HEK293 (cell line): Measurements from ENCODE around the gene ACOD1.

ENCODE experiments used
- CTCF ChIA-PET: fragments of 350-600 bp; formaldehyde crosslinking; extraction: SDS; loops from one replicate; lab custom pipeline; 2021; ENCODE audit warnings: antibody characterized with exemption; lab: Yijun Ruan, JAX
- POLR2A ChIA-PET: fragments of 300-600 bp; formaldehyde crosslinking; extraction: SDS; loops from one replicate; lab custom pipeline; 2020; ENCODE audit warnings: antibody characterized with exemption, inconsistent platforms; lab: Yijun Ruan, JAX
- H3K27ac ChIP-seq: fragments of 200-500 bp; sonication (Bioruptor generic); 2 replicates; pipeline ENCODE4 v1.5.1; 2014; ENCODE audit warnings: low read depth, low read length, control low read depth, inconsistent platforms; ENCODE audit errors: extremely low read depth
- H3K36me3 ChIP-seq, 2 experiments: fragments of 200-500 bp in 1 of 2; sonication (Bioruptor generic) in 1 of 2; 1 replicate in 1 of 2; 2 replicates in 1 of 2; pipeline ENCODE4 v1.5.1; 2014 to 2017; ENCODE audit warnings: inconsistent platforms in 2 of 2, low read length in 2 of 2; ENCODE audit not compliant: control insufficient read depth in 2 of 2, insufficient read depth in 1 of 2
- H3K4me1 ChIP-seq: fragments of 200-500 bp; sonication (Bioruptor generic); 2 replicates; pipeline ENCODE4 v1.5.1; 2014; ENCODE audit warnings: mild to moderate bottlenecking, low read length, inconsistent platforms; ENCODE audit not compliant: control insufficient read depth, insufficient read depth
- H3K4me3 ChIP-seq: 2 replicates; pipeline ENCODE4 v1.5.1; 2011; ENCODE audit warnings: low read depth, mild to moderate bottlenecking, control low read depth, low read length, moderate library complexity
- H3K9me3 ChIP-seq: fragments of 200-500 bp; sonication (Bioruptor generic); 2 replicates; pipeline ENCODE4 v1.5.1; 2014; ENCODE audit warnings: low read depth, low read length, inconsistent platforms; ENCODE audit not compliant: control insufficient read depth, insufficient read depth
- BCL11B ChIP-seq: fragments of 450-650 bp; formaldehyde crosslinking; IDR thresholded peaks from 2 replicates; pipeline ENCODE4 v1.5.1; 2016; ENCODE audit warnings: low read depth, missing biosample characterization, missing genetic modification characterization
- EGR2 ChIP-seq: fragments of 450-650 bp; formaldehyde crosslinking; IDR thresholded peaks from 2 replicates; pipeline ENCODE4 v1.5.1; 2016; ENCODE audit warnings: low read depth, missing biosample characterization, missing genetic modification characterization
- IKZF3 ChIP-seq: fragments of 450-650 bp; IDR thresholded peaks from 2 replicates; pipeline ENCODE4 v1.5.0; 2018; ENCODE audit warnings: missing biosample characterization, mild to moderate bottlenecking, missing genetic modification characterization, moderate library complexity
- KLF10 ChIP-seq: fragments of 450-650 bp; IDR thresholded peaks from 2 replicates; pipeline ENCODE4 v1.5.1; 2018; ENCODE audit warnings: missing biosample characterization, mild to moderate bottlenecking, missing genetic modification characterization
- KLF8 ChIP-seq: fragments of 450-650 bp; formaldehyde crosslinking; IDR thresholded peaks from 2 replicates; pipeline ENCODE4 v1.5.1; 2016; ENCODE audit warnings: missing biosample characterization, missing genetic modification characterization
- OSR2 ChIP-seq: fragments of 450-650 bp; formaldehyde crosslinking; IDR thresholded peaks from 2 replicates; pipeline ENCODE4 v1.5.1; 2016; ENCODE audit warnings: missing biosample characterization, missing genetic modification characterization
- PRDM6 ChIP-seq: fragments of 450-650 bp; formaldehyde crosslinking; IDR thresholded peaks from 2 replicates; pipeline ENCODE4 v1.5.1; 2017; ENCODE audit warnings: missing biosample characterization, missing genetic modification characterization
- SCRT2 ChIP-seq: fragments of 450-650 bp; formaldehyde crosslinking; IDR thresholded peaks from 2 replicates; pipeline ENCODE4 v1.5.1; 2016; ENCODE audit warnings: missing biosample characterization, missing genetic modification characterization
- SP2 ChIP-seq: fragments of 450-650 bp; formaldehyde crosslinking; IDR thresholded peaks from 2 replicates; pipeline ENCODE4 v1.5.1; 2016; ENCODE audit warnings: missing biosample characterization, missing genetic modification characterization
- ZBTB49 ChIP-seq: fragments of 450-650 bp; formaldehyde crosslinking; IDR thresholded peaks from 2 replicates; pipeline ENCODE4 v1.5.1; 2016; ENCODE audit warnings: missing biosample characterization, missing genetic modification characterization, low read depth
- ZFP3 ChIP-seq: fragments of 450-650 bp; formaldehyde crosslinking; IDR thresholded peaks from 2 replicates; pipeline ENCODE4 v1.5.1; 2016; ENCODE audit warnings: low read depth, missing biosample characterization, missing genetic modification characterization
- ZNF10 ChIP-seq: fragments of 450-650 bp; formaldehyde crosslinking; IDR thresholded peaks from 2 replicates; pipeline ENCODE4 v1.5.1; 2017; ENCODE audit warnings: missing biosample characterization, missing genetic modification characterization
- ZNF132 ChIP-seq: fragments of 450-650 bp; formaldehyde crosslinking; IDR thresholded peaks from 2 replicates; pipeline ENCODE4 v1.5.1; 2017; ENCODE audit warnings: missing biosample characterization, missing genetic modification characterization, borderline replicate concordance
- ZNF140 ChIP-seq: fragments of 450-650 bp; formaldehyde crosslinking; IDR thresholded peaks from 2 replicates; pipeline ENCODE4 v1.5.1; 2016; ENCODE audit warnings: missing biosample characterization, missing genetic modification characterization
- ZNF157 ChIP-seq: fragments of 450-650 bp; formaldehyde crosslinking; IDR thresholded peaks from 2 replicates; pipeline ENCODE4 v1.5.1; 2016; ENCODE audit warnings: missing biosample characterization, missing genetic modification characterization
- ZNF324 ChIP-seq: fragments of 450-650 bp; formaldehyde crosslinking; IDR thresholded peaks from 2 replicates; pipeline ENCODE4 v1.5.1; 2016; ENCODE audit warnings: missing biosample characterization, missing genetic modification characterization
- ZNF404 ChIP-seq: fragments of 450-650 bp; formaldehyde crosslinking; IDR thresholded peaks from 2 replicates; pipeline ENCODE4 v1.5.1; 2017; ENCODE audit warnings: missing biosample characterization, missing genetic modification characterization
- ZNF513 ChIP-seq: fragments of 450-650 bp; IDR thresholded peaks from 2 replicates; pipeline ENCODE4 v1.5.1; 2018; ENCODE audit warnings: missing biosample characterization, missing genetic modification characterization
- ZNF530 ChIP-seq: fragments of 450-650 bp; formaldehyde crosslinking; IDR thresholded peaks from 2 replicates; pipeline ENCODE4 v1.5.1; 2016; ENCODE audit warnings: low read depth, missing biosample characterization, missing genetic modification characterization
- ZNF555 ChIP-seq: fragments of 450-650 bp; formaldehyde crosslinking; conservative IDR thresholded peaks from 2 replicates; pipeline ENCODE4 v1.5.1; 2017; ENCODE audit warnings: missing biosample characterization, mild to moderate bottlenecking, missing genetic modification characterization, inconsistent platforms
- ZNF677 ChIP-seq: fragments of 450-650 bp; IDR thresholded peaks from 2 replicates; pipeline ENCODE4 v1.5.0; 2018; ENCODE audit warnings: missing biosample characterization, mild to moderate bottlenecking, missing genetic modification characterization, moderate library complexity
- ZNF768 ChIP-seq: fragments of 450-650 bp; formaldehyde crosslinking; IDR thresholded peaks from 2 replicates; pipeline ENCODE4 v1.5.1; 2018; ENCODE audit warnings: missing biosample characterization, mild to moderate bottlenecking, missing genetic modification characterization
- TF ChIP-seq, protein P1 (sequence below): fragments of 450-650 bp; formaldehyde crosslinking; IDR thresholded peaks from 2 replicates; pipeline ENCODE4 v1.5.1; 2016; ENCODE audit warnings: missing biosample characterization, missing genetic modification characterization
- TF ChIP-seq, protein P2 (sequence below): fragments of 450-650 bp; formaldehyde crosslinking; IDR thresholded peaks from 2 replicates; pipeline ENCODE4 v1.5.1; 2016; ENCODE audit warnings: missing biosample characterization, missing genetic modification characterization

Gene ACOD1

DNA sequence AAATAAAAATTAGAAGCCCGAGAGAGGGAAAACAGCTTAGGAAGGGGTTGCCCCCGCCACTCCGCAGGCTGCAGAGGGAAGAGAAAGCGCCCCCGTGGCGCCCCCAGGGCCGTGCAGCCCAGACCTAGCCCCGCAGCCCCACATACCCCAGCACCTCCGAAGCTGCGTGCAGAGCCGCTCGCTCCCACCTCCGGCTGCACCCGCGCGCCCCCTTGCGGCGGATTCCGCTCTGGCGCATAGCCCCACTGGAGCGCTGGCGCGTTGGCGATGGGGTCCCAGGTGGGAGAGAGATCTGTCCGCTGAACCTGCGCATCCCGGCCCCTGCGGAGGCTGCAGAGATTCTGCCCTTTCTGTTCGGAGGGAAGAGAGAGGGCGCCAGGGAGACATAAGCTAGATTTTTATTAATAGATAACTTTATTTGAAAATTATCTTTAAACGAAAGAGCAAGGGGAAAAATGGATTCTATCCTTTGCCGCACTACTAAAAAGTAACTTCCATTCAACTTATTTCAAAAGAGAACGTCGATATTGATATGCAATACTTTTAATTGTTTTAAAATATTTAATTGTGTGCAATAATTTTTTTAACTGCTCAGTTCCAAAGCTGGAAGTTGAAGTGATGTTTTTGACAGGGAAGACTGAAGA lies 31.9 kb downstream of the ACOD1 start (continued):
- no peak for TF ChIP-seq PRDM6 (tag by site-specific recombination)
- no peak for TF ChIP-seq SP2
- TF ChIP-seq ZBTB49 (tag by site-specific recombination): no peak
- no peak for TF ChIP-seq ZNF10 (tag by site-specific recombination)

DNA sequence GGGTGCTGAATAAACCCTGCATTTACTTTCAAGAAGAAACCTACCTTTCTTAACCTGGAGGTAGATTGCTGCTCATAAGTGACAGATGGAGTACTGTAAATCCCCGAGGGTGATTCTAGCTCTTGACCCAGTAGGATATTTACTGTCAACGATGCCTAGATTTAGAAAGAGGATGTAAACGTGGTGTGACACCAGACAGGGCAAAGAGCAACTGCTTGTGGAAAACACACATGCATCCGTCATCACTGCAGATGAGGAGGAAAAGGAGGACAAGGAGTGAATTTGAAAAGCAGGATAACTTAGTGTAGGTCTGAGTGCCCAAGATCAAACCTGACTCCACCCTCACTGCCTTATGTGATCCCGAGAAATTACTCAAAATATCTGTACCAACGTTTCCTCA lies 33.8 kb downstream of the ACOD1 start:
- no peak overlapping the region for H3K27ac ChIP-seq
- peaks cover 2% of the 10 kb centered on the region; the same call in 1 of the 2 replicates for H3K4me1 ChIP-seq
- CTCF ChIA-PET: interaction anchor here (0.6 to 2.5 kb wide), 5 partner anchors 8 to 656 kb away, joined by 3 to 14 read pairs (median 3); no protein-coding TSS in a partner anchor
- no peak overlapping the region for H3K4me3 ChIP-seq
- POLR2A ChIA-PET: interaction anchor here (0.9 kb wide), 1 partner anchor 10 kb away, joined by 3 read pairs; the partner anchor contains the start of gene CLN5
- H3K36me3 ChIP-seq: no peaks in the 10 kb centered on the region
- TF ChIP-seq ZFP3 (tag by site-specific recombination) (no peak), ZNF324 (tag by site-specific recombination) (no peak)
- TF ChIP-seq, protein P1, sequence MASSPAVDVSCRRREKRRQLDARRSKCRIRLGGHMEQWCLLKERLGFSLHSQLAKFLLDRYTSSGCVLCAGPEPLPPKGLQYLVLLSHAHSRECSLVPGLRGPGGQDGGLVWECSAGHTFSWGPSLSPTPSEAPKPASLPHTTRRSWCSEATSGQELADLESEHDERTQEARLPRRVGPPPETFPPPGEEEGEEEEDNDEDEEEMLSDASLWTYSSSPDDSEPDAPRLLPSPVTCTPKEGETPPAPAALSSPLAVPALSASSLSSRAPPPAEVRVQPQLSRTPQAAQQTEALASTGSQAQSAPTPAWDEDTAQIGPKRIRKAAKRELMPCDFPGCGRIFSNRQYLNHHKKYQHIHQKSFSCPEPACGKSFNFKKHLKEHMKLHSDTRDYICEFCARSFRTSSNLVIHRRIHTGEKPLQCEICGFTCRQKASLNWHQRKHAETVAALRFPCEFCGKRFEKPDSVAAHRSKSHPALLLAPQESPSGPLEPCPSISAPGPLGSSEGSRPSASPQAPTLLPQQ (tag by site-specific recombination): no peak
- H3K9me3 ChIP-seq: no peaks in the 10 kb centered on the region

DNA sequence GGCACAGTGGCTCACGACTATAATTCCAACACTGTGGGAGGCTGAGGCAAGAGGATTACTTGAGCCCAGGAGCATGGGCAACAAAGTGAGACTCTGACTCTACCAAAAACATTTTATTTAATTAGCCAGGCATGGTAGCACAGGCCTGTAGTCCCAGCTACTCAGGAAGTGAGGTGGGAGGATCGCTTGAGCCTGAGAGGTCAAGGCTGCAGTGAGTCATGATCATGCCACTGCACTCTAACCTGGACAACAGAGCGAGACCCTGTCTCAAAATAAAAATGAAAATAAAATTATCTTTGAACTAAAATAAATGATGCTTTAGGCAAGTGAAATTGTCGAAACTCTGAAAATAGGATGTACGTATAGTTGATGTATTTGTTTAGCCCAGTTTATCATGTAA lies 35.4 kb downstream of the ACOD1 start:
- no peak for TF ChIP-seq ZNF555 (tag by site-specific recombination)
- TF ChIP-seq ZNF157 (tag by site-specific recombination): no peak
- TF ChIP-seq OSR2: no peak
- no peak for TF ChIP-seq ZNF513 (tag by site-specific recombination)
- no peak for TF ChIP-seq ZNF530 (tag by site-specific recombination)
- TF ChIP-seq ZNF768 (tag by site-specific recombination): no peak
- no peak for TF ChIP-seq BCL11B
- TF ChIP-seq ZNF677 (tag by site-specific recombination): no peak
- TF ChIP-seq SCRT2 (tag by site-specific recombination): no peak
- no peak for TF ChIP-seq IKZF3 (tag by site-specific recombination)
- TF ChIP-seq, protein P2, sequence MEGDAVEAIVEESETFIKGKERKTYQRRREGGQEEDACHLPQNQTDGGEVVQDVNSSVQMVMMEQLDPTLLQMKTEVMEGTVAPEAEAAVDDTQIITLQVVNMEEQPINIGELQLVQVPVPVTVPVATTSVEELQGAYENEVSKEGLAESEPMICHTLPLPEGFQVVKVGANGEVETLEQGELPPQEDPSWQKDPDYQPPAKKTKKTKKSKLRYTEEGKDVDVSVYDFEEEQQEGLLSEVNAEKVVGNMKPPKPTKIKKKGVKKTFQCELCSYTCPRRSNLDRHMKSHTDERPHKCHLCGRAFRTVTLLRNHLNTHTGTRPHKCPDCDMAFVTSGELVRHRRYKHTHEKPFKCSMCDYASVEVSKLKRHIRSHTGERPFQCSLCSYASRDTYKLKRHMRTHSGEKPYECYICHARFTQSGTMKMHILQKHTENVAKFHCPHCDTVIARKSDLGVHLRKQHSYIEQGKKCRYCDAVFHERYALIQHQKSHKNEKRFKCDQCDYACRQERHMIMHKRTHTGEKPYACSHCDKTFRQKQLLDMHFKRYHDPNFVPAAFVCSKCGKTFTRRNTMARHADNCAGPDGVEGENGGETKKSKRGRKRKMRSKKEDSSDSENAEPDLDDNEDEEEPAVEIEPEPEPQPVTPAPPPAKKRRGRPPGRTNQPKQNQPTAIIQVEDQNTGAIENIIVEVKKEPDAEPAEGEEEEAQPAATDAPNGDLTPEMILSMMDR (tag by site-specific recombination): no peak
- no peak for TF ChIP-seq KLF8 (tag by site-specific recombination)
- TF ChIP-seq KLF10 (tag by site-specific recombination): no peak
- TF ChIP-seq ZNF140 (tag by site-specific recombination): no peak
- TF ChIP-seq ZNF132 (tag by site-specific recombination): no peak
- TF ChIP-seq ZNF404 (tag by site-specific recombination): no peak
- TF ChIP-seq EGR2 (tag by site-specific recombination): no peak
- no peaks in the 10 kb centered on the region for H3K4me1 ChIP-seq
- H3K4me3 ChIP-seq: no peak overlapping the region
- ChIA-PET POLR2A (no interaction called here), CTCF (interaction anchor here (1.1 kb wide), 1 partner anchor 80 kb away, joined by 3 read pairs; no protein-coding TSS in a partner anchor)
- H3K36me3 ChIP-seq: no peaks in the 10 kb centered on the region
- H3K27ac ChIP-seq: no peak overlapping the region
- no peaks in the 10 kb centered on the region for H3K9me3 ChIP-seq
